KOPT-K1 (cell line): ENCODE data around the gene NEIL3.
"Not testable (repeated sequence)": the region's sequence is repeated elsewhere in the genome, so short reads cannot be mapped to it uniquely, and the experiment has no call there.

Source experiments
- H3K27ac ChIP-seq: fragments of 200-600 bp; sonication (generic); 2 replicates; pipeline ENCODE4 v1.5.1; 2016; ENCODE audit warnings: antibody characterized with exemption, mild to moderate bottlenecking, low read depth, low read length; ENCODE audit not compliant: poor library complexity, severe bottlenecking
- H3K36me3 ChIP-seq: fragments of 200-600 bp; sonication (generic); 2 replicates; pipeline ENCODE4 v1.5.1; 2017; ENCODE audit warnings: antibody characterized with exemption, mild to moderate bottlenecking, low read length, moderate library complexity; ENCODE audit not compliant: insufficient read depth
- H3K9me3 ChIP-seq: fragments of 200-600 bp; sonication (generic); 2 replicates; pipeline ENCODE4 v1.5.1; 2017; ENCODE audit warnings: antibody characterized with exemption, low read length, mild to moderate bottlenecking; ENCODE audit not compliant: insufficient read depth, poor library complexity, severe bottlenecking

The NEIL3 gene

GRCh38 chr4:177288335-177288734, 21.3 kb upstream of the NEIL3 start:
- H3K27ac ChIP-seq: no peak overlapping the region
- H3K36me3 ChIP-seq: no peaks in the 10 kb centered on the region
- H3K9me3 ChIP-seq: no peaks in the 10 kb centered on the region

GRCh38 chr4:177290780-177291179, 18.9 kb upstream of the NEIL3 start:
- Histone ChIP-seq H3K36me3 (no peaks in the 10 kb centered on the region), H3K27ac (no peak overlapping the region), H3K9me3 (no peaks in the 10 kb centered on the region)

- H3K9me3 ChIP-seq: peaks cover 3% of the 10 kb centered on the region
- H3K36me3 ChIP-seq: no peaks in the 10 kb centered on the region
- no peak overlapping the region for H3K27ac ChIP-seq
These were observed 17.5 kb upstream of the NEIL3 start for GRCh38 chr4:177292171-177292570.

- no peak overlapping the region for H3K27ac ChIP-seq
- no peaks in the 10 kb centered on the region for H3K36me3 ChIP-seq
- peaks cover 15% of the 10 kb centered on the region for H3K9me3 ChIP-seq
These were observed 16.3 kb upstream of the NEIL3 start for GRCh38 chr4:177293208-177294033.

GRCh38 chr4:177297785-177298391, 11.8 kb upstream of the NEIL3 start:
- H3K9me3 ChIP-seq: peaks cover 17% of the 10 kb centered on the region
- no peak overlapping the region for H3K27ac ChIP-seq
- H3K36me3 ChIP-seq: no peaks in the 10 kb centered on the region

GRCh38 chr4:177301126-177301639, 8.5 kb upstream of the NEIL3 start:
- Histone ChIP-seq H3K9me3 (peaks cover 17% of the 10 kb centered on the region), H3K27ac (peak overlapping the region; percentile 24), H3K36me3 (no peaks in the 10 kb centered on the region)

GRCh38 chr4:177302371-177303100, 7.1 kb upstream of the NEIL3 start:
- Histone ChIP-seq H3K36me3 (no peaks in the 10 kb centered on the region), H3K9me3 (peaks cover 11% of the 10 kb centered on the region), H3K27ac (no peak overlapping the region)

- Histone ChIP-seq H3K36me3 (no peaks in the 10 kb centered on the region), H3K27ac (no peak overlapping the region), H3K9me3 (no peaks in the 10 kb centered on the region)
These were observed 5.6 kb upstream of the NEIL3 start for GRCh38 chr4:177304094-177304493.

- H3K9me3 ChIP-seq, H3K27ac ChIP-seq, H3K36me3 ChIP-seq: not testable (repeated sequence)
These were observed 4.8 kb upstream of the NEIL3 start for GRCh38 chr4:177304864-177305263.

GRCh38 chr4:177308125-177308524, 1.5 kb upstream of the NEIL3 start:
- H3K27ac ChIP-seq: peak overlapping the region; percentile 97
- peaks cover 12% of the 10 kb centered on the region; the same call in 1 of the 2 replicates for H3K36me3 ChIP-seq
- no peaks in the 10 kb centered on the region for H3K9me3 ChIP-seq

- peak overlapping the region; percentile 97 for H3K27ac ChIP-seq
- peaks cover 20% of the 10 kb centered on the region; the same call in 1 of the 2 replicates for H3K36me3 ChIP-seq
- H3K9me3 ChIP-seq: no peaks in the 10 kb centered on the region
These were observed 690 bp upstream of the NEIL3 start for GRCh38 chr4:177308847-177309521.

GRCh38 chr4:177311589-177311988, 1.9 kb downstream of the NEIL3 start:
- no peaks in the 10 kb centered on the region for H3K9me3 ChIP-seq
- H3K36me3 ChIP-seq: peaks cover 29% of the 10 kb centered on the region
- peak overlapping the region; percentile 97 for H3K27ac ChIP-seq

- no peaks in the 10 kb centered on the region for H3K9me3 ChIP-seq
- H3K36me3 ChIP-seq: peaks cover 45% of the 10 kb centered on the region
- peak overlapping the region; percentile 97 for H3K27ac ChIP-seq
These were observed 3.6 kb downstream of the NEIL3 start for GRCh38 chr4:177313263-177313662.

GRCh38 chr4:177315767-177316464, 6.2 kb downstream of the NEIL3 start:
- Histone ChIP-seq H3K9me3 (no peaks in the 10 kb centered on the region), H3K27ac (peak overlapping the region; percentile 50), H3K36me3 (peaks cover 63% of the 10 kb centered on the region)
